Endothelial cell of umbilical vein (primary cell): ENCODE results near the gene TP53BP1. TPM values are rescaled to one million over a fixed set of nuclear protein-coding genes. Genes with fewer than 3 reads are reported as not detected.

Source experiments
- BruUV-seq: library from RNA; stranded (reverse); fragments of 400-500 nt; replicated peaks from 2 replicates; lab custom pipeline; 2021; lab: Mats Ljungman, UMichigan
- CTCF ChIA-PET: fragments of 300-600, 350-600 bp; sonication (Branson Sonifier 250); formaldehyde crosslinking; loops from one replicate; lab custom pipeline; 2021; ENCODE audit warnings: antibody characterized with exemption, inconsistent platforms; lab: Charles Lee
- POLR2A ChIA-PET: fragments of 300-600, 350-600 bp; sonication (Branson Sonifier 250); formaldehyde crosslinking; loops from one replicate; lab custom pipeline; 2021; ENCODE audit warnings: antibody characterized with exemption, inconsistent platforms; lab: Charles Lee
- DNase-seq: peaks from one replicate; pipeline ENCODE4 v3.0.0-alpha.2; 2011; ENCODE audit warnings: low read depth, low spot score
- FAIRE-seq: peaks from 2 replicates; lab custom pipeline; 2011; peaks lifted over from hg19 to GRCh38; lab: Jason Lieb, UNC
- H2AFZ ChIP-seq: 2 replicates; pipeline ENCODE4 v1.6.0; 2012; ENCODE audit warnings: low read depth, low read length, control low read depth, inconsistent platforms
- H3K27ac ChIP-seq: 2 replicates; pipeline ENCODE4 v1.5.1; 2011; ENCODE audit warnings: low read depth, mild to moderate bottlenecking, control low read depth, low read length, moderate library complexity; ENCODE audit not compliant: insufficient read depth
- H3K27me3 ChIP-seq, 2 experiments: 2 replicates each; pipeline versions ENCODE4 v1.6.0 to v1.6.1; 2011; ENCODE audit warnings: low read length in 2 of 2, mixed read lengths in 1 of 2; ENCODE audit not compliant: control insufficient read depth in 2 of 2, insufficient read depth in 2 of 2
- H3K36me3 ChIP-seq, 2 experiments: 2 replicates in 1 of 2; 3 replicates in 1 of 2; pipeline ENCODE4 v1.5.1; 2011; ENCODE audit warnings: low read length in 2 of 2, mild to moderate bottlenecking in 1 of 2, moderate library complexity in 1 of 2; ENCODE audit not compliant: control insufficient read depth in 2 of 2, insufficient read depth in 2 of 2; ENCODE audit errors: extremely low read depth in 1 of 2
- H3K4me1 ChIP-seq: 3 replicates; pipeline ENCODE4 v1.5.1; 2011; ENCODE audit warnings: mild to moderate bottlenecking, low read length; ENCODE audit not compliant: control insufficient read depth, insufficient read depth; ENCODE audit errors: extremely low read depth
- H3K4me2 ChIP-seq: 2 replicates; pipeline ENCODE4 v1.6.1; 2011; ENCODE audit warnings: low read length, control low read depth, mixed read lengths; ENCODE audit not compliant: insufficient read depth
- H3K4me3 ChIP-seq, 3 experiments: fragments of 200-600 bp in 1 of 3; sonication (generic), shearing (Covaris generic) in 1 of 3; replicated peaks in 1 of 3; 2 replicates each; pipeline ENCODE4 v1.5.1; 2011 to 2016; ENCODE audit warnings: control low read depth in 3 of 3, low read length in 3 of 3, mild to moderate bottlenecking in 2 of 3, inconsistent platforms in 1 of 3, low read depth in 1 of 3, moderate library complexity in 1 of 3; ENCODE audit not compliant: insufficient read depth in 1 of 3
- H3K79me2 ChIP-seq: 2 replicates; pipeline ENCODE4 v1.6.0; 2012; ENCODE audit warnings: low read length, inconsistent platforms; ENCODE audit not compliant: control insufficient read depth, insufficient read depth
- H3K9ac ChIP-seq: replicated peaks from 2 replicates; pipeline ENCODE3; 2011; ENCODE audit warnings: low read length, control low read depth; ENCODE audit not compliant: insufficient read depth; ENCODE audit errors: extremely low read depth
- H3K9me1 ChIP-seq: replicated peaks from 3 replicates; pipeline ENCODE4 v1.6.0; 2011; ENCODE audit warnings: mild to moderate bottlenecking, low read length; ENCODE audit not compliant: control insufficient read depth, insufficient read depth; ENCODE audit errors: extremely low read depth
- H3K9me3 ChIP-seq: replicated peaks from 2 replicates; pipeline ENCODE4 v1.5.1; 2012; ENCODE audit warnings: low read length, inconsistent platforms; ENCODE audit not compliant: control insufficient read depth, insufficient read depth
- H4K20me1 ChIP-seq: replicated peaks from 2 replicates; pipeline ENCODE3; 2011; ENCODE audit warnings: mild to moderate bottlenecking, low read length; ENCODE audit not compliant: control insufficient read depth, insufficient read depth; ENCODE audit errors: extremely low read depth
- CTCF ChIP-seq, 2 donors: IDR thresholded peaks; 1 replicate in 1 of 2; 2 replicates in 1 of 2; pipeline ENCODE4 v1.5.1; 2011; ENCODE audit warnings: low read length in 2 of 2, mild to moderate bottlenecking in 2 of 2, moderate library complexity in 2 of 2, control low read depth in 1 of 2, inconsistent platforms in 1 of 2, low read depth in 1 of 2; ENCODE audit not compliant: insufficient read depth in 1 of 2; ENCODE audit errors: extremely low read depth in 1 of 2
- EZH2 ChIP-seq: IDR thresholded peaks from 2 replicates; pipeline ENCODE4 v1.6.1; 2012; ENCODE audit warnings: borderline replicate concordance, low read depth, mild to moderate bottlenecking, moderate library complexity, low read length, inconsistent platforms; ENCODE audit not compliant: severe bottlenecking
- FOS ChIP-seq: IDR thresholded peaks from 2 replicates; pipeline ENCODE4 v1.6.1; 2011; ENCODE audit warnings: mild to moderate bottlenecking, low read length, moderate library complexity, borderline replicate concordance; ENCODE audit not compliant: insufficient read depth
- GATA2 ChIP-seq: IDR thresholded peaks from 2 replicates; pipeline ENCODE4 v1.7.0; 2011; ENCODE audit warnings: low read depth, mild to moderate bottlenecking, moderate library complexity, mixed read lengths, low read length; ENCODE audit not compliant: insufficient read length, insufficient read depth
- JUN ChIP-seq: IDR thresholded peaks from 2 replicates; pipeline ENCODE4 v1.6.1; 2011; ENCODE audit warnings: borderline replicate concordance, low read depth; ENCODE audit not compliant: insufficient read length, insufficient read depth
- MAX ChIP-seq: IDR thresholded peaks from 2 replicates; pipeline ENCODE4 v1.6.1; 2011; ENCODE audit not compliant: insufficient read depth, insufficient read length
- MYC ChIP-seq: IDR thresholded peaks from one replicate; pipeline ENCODE4 v1.6.1; 2011; ENCODE audit warnings: mild to moderate bottlenecking, low read depth, low read length
- POLR2A ChIP-seq: IDR thresholded peaks from 2 replicates; pipeline ENCODE4 v1.6.1; 2012; ENCODE audit warnings: low read depth, mild to moderate bottlenecking, control low read depth, low read length
- POLR2AphosphoS5 ChIP-seq: IDR thresholded peaks from 2 replicates; pipeline ENCODE4 v1.6.1; 2012; ENCODE audit warnings: low read depth, mild to moderate bottlenecking, control low read depth, low read length, moderate library complexity; ENCODE audit not compliant: insufficient read depth
- dilution Hi-C: fragments of 300-500 bp; cut with MboI; formaldehyde crosslinking; loops from one replicate; pipeline ENCODE4 v1.15.0; 2019; ENCODE audit warnings: low sequenced_read_pairs; ENCODE audit not compliant: extremely low pct_ligation_motif_present
- intact Hi-C: fragments of 100-400 bp; cut with micrococcal nuclease; formaldehyde crosslinking; loops from one replicate; pipeline ENCODE4 v1.10.0; 2022
- polyA plus RNA-seq, 4 experiments: library from polyadenylated mRNA; depleted of rRNA in 3 of 4; stranded (reverse) in 3 of 4; unstranded in 1 of 4; fragments of >200 nt; gene quantifications; 2 replicates each; pipeline versions ENCODE4 v1.2.1 to v1.2.3, GENCODE V29; 2011 to 2012; ENCODE audit warnings: missing spikeins in 1 of 4
- total RNA-seq: library from RNA; stranded (reverse); gene quantifications from 2 replicates; pipeline ENCODE4 v1.2.3, GENCODE V29; 2021

TP53BP1 gene
- total and polyA plus RNA-seq, 2 donors (not counting 3 experiments of a cell fraction or from before 2014, with no cell fraction given): 28.1 to 59.5 TPM

- no peak for FAIRE-seq
- H3K4me2 ChIP-seq: no peak overlapping the region
- BruUV-seq: no TSS peak
- no peaks in the 10 kb centered on the region for H3K79me2 ChIP-seq
- no peak for TF ChIP-seq MYC
- TF ChIP-seq GATA2: no peak
- H3K36me3 ChIP-seq: peaks cover 0 to 2% of the 10 kb centered on the region in 2 experiments
- H3K4me1 ChIP-seq: no peaks in the 10 kb centered on the region
- H4K20me1 ChIP-seq: no peaks in the 10 kb centered on the region
- H3K9me1 ChIP-seq: no peaks in the 10 kb centered on the region
- H3K4me3 ChIP-seq: no peak overlapping the region
- H3K27ac ChIP-seq: no peak overlapping the region
- ChIA-PET CTCF (no interaction called here), POLR2A (no interaction called here)
- no peak overlapping the region for H2AFZ ChIP-seq
- no peak overlapping the region for H3K9ac ChIP-seq
- H3K27me3 ChIP-seq: no peaks in the 10 kb centered on the region
- intact Hi-C loops: no loop called here
- no peak for DNase-seq
- H3K9me3 ChIP-seq: no peaks in the 10 kb centered on the region
- dilution Hi-C loops: no loop called here
Observed at GRCh38 chr15:43529587-43530345, 36.8 kb upstream of the TP53BP1 start.

GRCh38 chr15:43529141-43529540 is 36.2 kb upstream of the TP53BP1 start:
- Histone ChIP-seq H3K79me2 (no peaks in the 10 kb centered on the region), H3K27me3 (no peaks in the 10 kb centered on the region), H3K4me3 (no peak overlapping the region), H3K9me1 (no peaks in the 10 kb centered on the region), H3K4me2 (no peak overlapping the region), H3K36me3 (peaks cover 0 to 2% of the 10 kb centered on the region in 2 experiments), H3K4me1 (no peaks in the 10 kb centered on the region), H3K9me3 (no peaks in the 10 kb centered on the region), H3K27ac (no peak overlapping the region), H3K9ac (no peak overlapping the region), H4K20me1 (no peaks in the 10 kb centered on the region), H2AFZ (no peak overlapping the region)
- no peak for TF ChIP-seq MYC
- no peak for TF ChIP-seq CTCF (IDR thresholded peaks at IDR 0.05; ENCODE audit: extremely low read depth in 1 of 2, insufficient read depth in 1 of 2, low read depth in 1 of 2, low read length in 2 of 2)
- TF ChIP-seq MAX: no peak
- TF ChIP-seq POLR2AphosphoS5: no peak
- no peak for TF ChIP-seq FOS
- no peak for TF ChIP-seq POLR2A
- TF ChIP-seq EZH2: no peak
- TF ChIP-seq JUN: no peak
- TF ChIP-seq GATA2: no peak
- intact Hi-C loops: no loop called here
- FAIRE-seq (no peak), DNase-seq (no peak)
- no TSS peak for BruUV-seq
- POLR2A ChIA-PET: no interaction called here
- dilution Hi-C loops: no loop called here
- CTCF ChIA-PET: no interaction called here
